Chondrocyte (in vitro differentiated cells): ENCODE results near the gene ARL4A. TPM values are rescaled to one million over a fixed set of nuclear protein-coding genes. Genes with fewer than 3 reads are reported as not detected.

Experiments
- DNase-seq: peaks from one replicate; pipeline ENCODE4 v3.0.0; 2021; ENCODE audit warnings: mixed read lengths, low spot score
- H3K27ac Mint-ChIP-seq: one replicate; pipeline ENCODE4 v1.8.0; 2021; ENCODE audit warnings: mild to moderate bottlenecking, moderate library complexity, mixed read lengths; ENCODE audit not compliant: unreplicated experiment
- H3K27me3 Mint-ChIP-seq: 2 replicates; pipeline ENCODE4 v1.8.0; 2021; ENCODE audit warnings: low read depth, mixed read lengths
- H3K36me3 Mint-ChIP-seq: 2 replicates; pipeline ENCODE4 v1.8.0; 2021; ENCODE audit warnings: low read depth, mixed read lengths
- H3K4me1 Mint-ChIP-seq: 2 replicates; pipeline ENCODE4 v1.8.0; 2021; ENCODE audit warnings: low read depth, mild to moderate bottlenecking, mixed read lengths
- H3K4me3 Mint-ChIP-seq: one replicate; pipeline ENCODE4 v1.8.0; 2021; ENCODE audit warnings: mild to moderate bottlenecking, moderate library complexity, mixed read lengths; ENCODE audit not compliant: unreplicated experiment
- H3K9me3 Mint-ChIP-seq: 2 replicates; pipeline ENCODE4 v1.8.0; 2021; ENCODE audit warnings: low read depth, mixed read lengths
- total RNA-seq: library from RNA; stranded (reverse); gene quantifications from 3 replicates; pipeline ENCODE4 v1.2.1, GENCODE V29; 2021
- TF ChIP-seq, protein P1 (sequence below): fragments of 200-600 bp; sonication (generic); IDR thresholded peaks from 2 replicates; pipeline ENCODE4 v1.5.0; 2021; ENCODE audit warnings: antibody characterized with exemption, mild to moderate bottlenecking, moderate library complexity

Gene ARL4A
- total RNA-seq, 1 donor from 2014 or later: 15.3 TPM

GRCh38 chr7:12705878-12706277, 18.4 kb downstream of the ARL4A start:
- peaks cover 20% of the 10 kb centered on the region for H3K4me1 Mint-ChIP-seq
- no peaks in the 10 kb centered on the region for H3K27me3 Mint-ChIP-seq
- H3K9me3 Mint-ChIP-seq: peaks cover 13% of the 10 kb centered on the region
- TF ChIP-seq, protein P1, sequence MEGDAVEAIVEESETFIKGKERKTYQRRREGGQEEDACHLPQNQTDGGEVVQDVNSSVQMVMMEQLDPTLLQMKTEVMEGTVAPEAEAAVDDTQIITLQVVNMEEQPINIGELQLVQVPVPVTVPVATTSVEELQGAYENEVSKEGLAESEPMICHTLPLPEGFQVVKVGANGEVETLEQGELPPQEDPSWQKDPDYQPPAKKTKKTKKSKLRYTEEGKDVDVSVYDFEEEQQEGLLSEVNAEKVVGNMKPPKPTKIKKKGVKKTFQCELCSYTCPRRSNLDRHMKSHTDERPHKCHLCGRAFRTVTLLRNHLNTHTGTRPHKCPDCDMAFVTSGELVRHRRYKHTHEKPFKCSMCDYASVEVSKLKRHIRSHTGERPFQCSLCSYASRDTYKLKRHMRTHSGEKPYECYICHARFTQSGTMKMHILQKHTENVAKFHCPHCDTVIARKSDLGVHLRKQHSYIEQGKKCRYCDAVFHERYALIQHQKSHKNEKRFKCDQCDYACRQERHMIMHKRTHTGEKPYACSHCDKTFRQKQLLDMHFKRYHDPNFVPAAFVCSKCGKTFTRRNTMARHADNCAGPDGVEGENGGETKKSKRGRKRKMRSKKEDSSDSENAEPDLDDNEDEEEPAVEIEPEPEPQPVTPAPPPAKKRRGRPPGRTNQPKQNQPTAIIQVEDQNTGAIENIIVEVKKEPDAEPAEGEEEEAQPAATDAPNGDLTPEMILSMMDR: no peak
- H3K36me3 Mint-ChIP-seq: peaks cover 5% of the 10 kb centered on the region
- H3K27ac Mint-ChIP-seq: no peak overlapping the region
- H3K4me3 Mint-ChIP-seq: no peak overlapping the region
- DNase-seq: no peak

DNA sequence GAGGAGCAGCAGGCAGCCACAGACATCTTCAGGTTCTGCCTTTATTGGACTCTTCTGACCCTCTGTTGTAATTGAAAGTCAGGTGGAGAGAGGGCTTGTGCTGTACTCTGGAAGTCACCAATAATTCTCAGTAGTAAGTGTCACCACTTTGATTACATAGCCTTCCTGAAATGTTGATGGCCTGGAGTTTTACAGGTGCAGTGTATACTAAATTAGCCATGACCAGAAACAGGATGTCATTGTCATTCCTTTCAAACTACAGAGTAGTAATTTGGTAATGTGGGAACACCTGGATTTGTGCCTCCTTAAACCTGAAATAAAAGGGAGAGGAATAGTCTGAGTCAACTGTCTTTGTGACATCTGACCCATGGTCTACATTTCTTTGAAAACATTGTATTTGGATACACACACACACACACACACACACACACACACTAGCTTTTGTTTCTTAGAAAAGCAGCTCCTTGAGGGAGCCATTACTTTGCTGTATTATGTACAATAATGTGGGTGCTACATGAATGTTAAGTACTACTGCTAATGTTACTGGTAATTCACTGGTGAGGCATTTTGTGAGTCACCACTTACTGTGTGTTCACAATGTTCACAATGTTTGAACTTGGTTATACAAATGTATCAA, 19.6 kb downstream of the ARL4A start:
- no peaks in the 10 kb centered on the region for H3K36me3 Mint-ChIP-seq
- H3K4me3 Mint-ChIP-seq: no peak overlapping the region
- no peak for DNase-seq
- H3K27me3 Mint-ChIP-seq: no peaks in the 10 kb centered on the region
- no peak overlapping the region for H3K27ac Mint-ChIP-seq
- peaks cover 2% of the 10 kb centered on the region for H3K9me3 Mint-ChIP-seq
- peaks cover 20% of the 10 kb centered on the region for H3K4me1 Mint-ChIP-seq
- TF ChIP-seq, protein P1: no peak

DNA sequence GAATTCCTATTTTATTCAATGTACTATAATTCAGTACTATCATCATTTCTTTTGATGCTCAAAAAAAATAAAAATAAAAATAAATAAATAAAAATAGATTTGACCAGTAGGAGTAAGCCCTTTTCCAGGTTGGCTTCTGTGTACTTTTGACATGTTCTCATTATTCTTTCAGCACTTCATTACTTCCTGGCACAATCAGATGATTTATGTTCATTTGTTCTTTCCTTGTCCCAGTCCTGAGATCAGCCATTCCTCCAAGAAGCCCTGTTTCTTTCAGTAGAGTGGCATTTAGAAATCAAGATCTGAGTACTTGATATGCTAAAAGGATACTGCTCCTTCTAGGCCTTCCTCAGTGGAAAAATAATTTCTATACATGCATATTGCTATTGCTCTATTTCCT, 20.9 kb downstream of the ARL4A start:
- no peaks in the 10 kb centered on the region for H3K36me3 Mint-ChIP-seq
- H3K4me3 Mint-ChIP-seq: no peak overlapping the region
- DNase-seq: no peak
- H3K27ac Mint-ChIP-seq: no peak overlapping the region
- TF ChIP-seq, protein P1: no peak
- H3K4me1 Mint-ChIP-seq: peaks cover 20% of the 10 kb centered on the region
- H3K27me3 Mint-ChIP-seq: no peaks in the 10 kb centered on the region
- H3K9me3 Mint-ChIP-seq: no peaks in the 10 kb centered on the region

GRCh38 chr7:12709726-12710502, 22.5 kb downstream of the ARL4A start:
- H3K9me3 Mint-ChIP-seq: no peaks in the 10 kb centered on the region
- TF ChIP-seq, protein P1: no peak
- H3K36me3 Mint-ChIP-seq: no peaks in the 10 kb centered on the region
- H3K4me3 Mint-ChIP-seq: no peak overlapping the region
- DNase-seq: no peak
- H3K27ac Mint-ChIP-seq: no peak overlapping the region
- peaks cover 21% of the 10 kb centered on the region for H3K4me1 Mint-ChIP-seq
- no peaks in the 10 kb centered on the region for H3K27me3 Mint-ChIP-seq

DNA sequence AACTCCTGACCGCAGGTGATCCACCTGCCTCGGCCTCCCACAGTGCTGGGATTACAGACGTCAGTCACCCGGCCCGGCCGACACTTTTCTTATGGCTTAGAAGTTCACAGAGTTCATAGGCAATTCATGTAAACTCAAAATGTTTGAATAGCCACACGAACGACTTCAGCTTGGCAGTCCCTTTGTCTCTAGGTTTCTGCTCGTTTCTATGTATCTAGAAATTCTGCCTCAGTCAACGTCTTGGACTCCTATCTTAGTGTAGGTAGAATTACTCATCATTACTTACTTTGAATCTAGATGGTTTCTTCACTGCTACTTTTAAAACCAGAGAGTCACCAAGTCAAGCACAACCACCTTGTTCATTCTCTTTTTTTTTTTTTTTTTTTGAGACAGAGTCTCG, 23.7 kb downstream of the ARL4A start:
- peaks cover 31% of the 10 kb centered on the region for H3K4me1 Mint-ChIP-seq
- no peak overlapping the region for H3K27ac Mint-ChIP-seq
- H3K9me3 Mint-ChIP-seq: no peaks in the 10 kb centered on the region
- H3K36me3 Mint-ChIP-seq: no peaks in the 10 kb centered on the region
- H3K4me3 Mint-ChIP-seq: no peak overlapping the region
- no peak for DNase-seq
- no peaks in the 10 kb centered on the region for H3K27me3 Mint-ChIP-seq
- TF ChIP-seq, protein P1: no peak
